Measurements from ENCODE around the gene PYGO1. TPM values are rescaled to one million over a fixed set of nuclear protein-coding genes. Genes with fewer than 3 reads are reported as not detected.

The PYGO1 gene
- total RNA-seq, 1 experiment from 2014 or later, result 8.9 TPM

DNA sequence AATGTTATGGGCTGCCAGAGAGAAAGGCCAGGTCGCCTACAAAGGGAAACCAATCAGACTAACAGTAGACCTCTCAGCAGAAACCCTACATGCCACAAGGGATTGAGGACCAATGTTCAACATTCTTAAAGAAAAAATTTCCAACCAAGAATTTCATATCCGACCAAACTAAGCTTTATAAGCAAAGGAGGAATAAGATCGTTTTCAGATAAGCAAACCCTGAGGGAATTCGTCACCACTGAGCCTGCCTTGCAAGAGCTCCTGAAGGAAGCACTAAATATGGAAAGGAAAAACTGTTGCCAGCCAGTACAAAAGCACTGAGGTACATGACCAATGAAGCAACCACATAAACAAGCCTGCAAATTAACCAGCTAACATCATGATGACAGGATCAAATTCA lies 33.1 kb downstream of the PYGO1 start:
- Histone ChIP-seq H3K4me1 (no peaks in the 10 kb centered on the region), H3K36me3 (ENCODE audit: control insufficient read depth, insufficient read depth, low read length) (no peaks in the 10 kb centered on the region), H3K4me3 (ENCODE audit: low read depth, low read length) (no peak overlapping the region), H3K9me3 (0 out of 2 replicates have a peak, but pooled peaks cover 4% of the 10 kb centered on the region), H3K27me3 (replicated peaks; ENCODE audit: control insufficient read depth, insufficient read depth, low read length) (no peaks in the 10 kb centered on the region)
- no peak overlapping the region for H3K4me3 Mint-ChIP-seq (ENCODE audit: unreplicated experiment)
- H3K4me1 Mint-ChIP-seq (ENCODE audit: low read depth, unreplicated experiment), result no peaks in the 10 kb centered on the region
- POLR2A ChIA-PET, result no interaction called here
- no peak for DNase-seq
- peaks cover 34% of the 10 kb centered on the region for H3K9me3 Mint-ChIP-seq (ENCODE audit: unreplicated experiment)
- no peaks in the 10 kb centered on the region for H3K27me3 Mint-ChIP-seq (ENCODE audit: insufficient read depth, unreplicated experiment)
- no peak overlapping the region for H3K27ac Mint-ChIP-seq (ENCODE audit: unreplicated experiment)
- TF ChIP-seq, protein P1, sequence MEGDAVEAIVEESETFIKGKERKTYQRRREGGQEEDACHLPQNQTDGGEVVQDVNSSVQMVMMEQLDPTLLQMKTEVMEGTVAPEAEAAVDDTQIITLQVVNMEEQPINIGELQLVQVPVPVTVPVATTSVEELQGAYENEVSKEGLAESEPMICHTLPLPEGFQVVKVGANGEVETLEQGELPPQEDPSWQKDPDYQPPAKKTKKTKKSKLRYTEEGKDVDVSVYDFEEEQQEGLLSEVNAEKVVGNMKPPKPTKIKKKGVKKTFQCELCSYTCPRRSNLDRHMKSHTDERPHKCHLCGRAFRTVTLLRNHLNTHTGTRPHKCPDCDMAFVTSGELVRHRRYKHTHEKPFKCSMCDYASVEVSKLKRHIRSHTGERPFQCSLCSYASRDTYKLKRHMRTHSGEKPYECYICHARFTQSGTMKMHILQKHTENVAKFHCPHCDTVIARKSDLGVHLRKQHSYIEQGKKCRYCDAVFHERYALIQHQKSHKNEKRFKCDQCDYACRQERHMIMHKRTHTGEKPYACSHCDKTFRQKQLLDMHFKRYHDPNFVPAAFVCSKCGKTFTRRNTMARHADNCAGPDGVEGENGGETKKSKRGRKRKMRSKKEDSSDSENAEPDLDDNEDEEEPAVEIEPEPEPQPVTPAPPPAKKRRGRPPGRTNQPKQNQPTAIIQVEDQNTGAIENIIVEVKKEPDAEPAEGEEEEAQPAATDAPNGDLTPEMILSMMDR (IDR thresholded peaks at IDR 0.05; ENCODE audit: insufficient read depth in 1 of 2, low read depth in 1 of 2, low read length in 1 of 2, severe bottlenecking in 1 of 2, unreplicated experiment in 1 of 2), result no peak
- intact Hi-C loops (cut with micrococcal nuclease; ENCODE audit: unreplicated experiment), result no loop called here
- CTCF ChIA-PET, result no interaction called here
- BruUV-seq (replicated peaks), result no TSS peak
- no peaks in the 10 kb centered on the region for H3K36me3 Mint-ChIP-seq (ENCODE audit: insufficient read depth, unreplicated experiment)

DNA sequence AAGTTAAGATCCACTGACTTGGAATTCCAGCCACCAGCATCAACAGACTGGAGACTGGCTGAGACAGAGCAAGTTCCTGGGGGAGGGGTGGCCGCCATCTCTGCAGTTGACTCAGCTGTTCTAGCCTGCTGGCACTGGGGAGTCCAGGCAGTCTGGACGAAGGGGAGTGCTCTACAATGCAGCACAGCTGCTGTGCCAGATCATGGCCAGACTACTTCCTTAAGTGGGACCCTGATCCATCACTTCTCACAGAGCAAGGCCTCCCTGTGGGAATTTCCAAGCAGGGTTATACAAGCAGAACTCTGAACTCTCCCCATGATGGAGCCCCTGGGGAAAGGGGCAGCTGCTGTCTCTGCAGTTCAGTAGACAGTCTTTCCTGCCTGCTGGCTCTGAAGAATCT lies 35.2 kb downstream of the PYGO1 start:
- intact Hi-C loops (cut with micrococcal nuclease; ENCODE audit: unreplicated experiment), result no loop called here
- Histone ChIP-seq H3K27me3 (replicated peaks; ENCODE audit: control insufficient read depth, insufficient read depth, low read length) (no peaks in the 10 kb centered on the region), H3K4me3 (ENCODE audit: low read depth, low read length) (no peak overlapping the region), H3K36me3 (ENCODE audit: control insufficient read depth, insufficient read depth, low read length) (no peaks in the 10 kb centered on the region), H3K4me1 (no peaks in the 10 kb centered on the region), H3K9me3 (0 out of 2 replicates have a peak, but pooled peaks cover 4% of the 10 kb centered on the region)
- Mint-ChIP-seq H3K27me3 (ENCODE audit: insufficient read depth, unreplicated experiment) (no peaks in the 10 kb centered on the region), H3K36me3 (ENCODE audit: insufficient read depth, unreplicated experiment) (no peaks in the 10 kb centered on the region), H3K9me3 (ENCODE audit: unreplicated experiment) (peaks cover 34% of the 10 kb centered on the region), H3K4me3 (ENCODE audit: unreplicated experiment) (no peak overlapping the region), H3K27ac (ENCODE audit: unreplicated experiment) (no peak overlapping the region), H3K4me1 (ENCODE audit: low read depth, unreplicated experiment) (no peaks in the 10 kb centered on the region)
- CTCF ChIA-PET, result no interaction called here
- DNase-seq, result no peak
- TF ChIP-seq, protein P1 (IDR thresholded peaks at IDR 0.05; ENCODE audit: insufficient read depth in 1 of 2, low read depth in 1 of 2, low read length in 1 of 2, severe bottlenecking in 1 of 2, unreplicated experiment in 1 of 2), result no peak
- POLR2A ChIA-PET, result no interaction called here
- no TSS peak for BruUV-seq (replicated peaks)

DNA sequence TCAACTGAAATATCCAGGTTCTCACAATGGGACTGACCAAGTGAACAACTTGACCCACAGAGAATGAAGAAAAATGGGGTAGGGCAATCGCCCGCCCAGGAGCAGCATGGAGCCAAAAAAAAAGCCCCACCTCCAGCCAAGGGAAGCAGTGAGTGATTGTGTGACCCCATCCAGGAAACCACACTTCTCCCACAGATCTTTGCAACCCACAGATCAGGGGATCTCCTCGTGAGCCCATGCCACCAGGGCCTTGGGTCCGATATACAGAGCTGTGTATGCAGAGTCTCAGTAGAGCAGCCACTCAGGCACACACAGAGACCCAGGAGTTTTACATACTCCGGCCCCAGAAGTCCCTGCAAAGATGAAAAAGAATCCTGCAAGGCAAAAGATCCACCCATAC lies 35.7 kb downstream of the PYGO1 start:
- ChIA-PET CTCF (no interaction called here), POLR2A (no interaction called here)
- Mint-ChIP-seq H3K4me1 (ENCODE audit: low read depth, unreplicated experiment) (no peaks in the 10 kb centered on the region), H3K36me3 (ENCODE audit: insufficient read depth, unreplicated experiment) (no peaks in the 10 kb centered on the region), H3K27me3 (ENCODE audit: insufficient read depth, unreplicated experiment) (no peaks in the 10 kb centered on the region), H3K4me3 (ENCODE audit: unreplicated experiment) (no peak overlapping the region), H3K9me3 (ENCODE audit: unreplicated experiment) (peaks cover 34% of the 10 kb centered on the region), H3K27ac (ENCODE audit: unreplicated experiment) (no peak overlapping the region)
- DNase-seq, result no peak
- Histone ChIP-seq H3K4me1 (no peaks in the 10 kb centered on the region), H3K9me3 (0 out of 2 replicates have a peak, but pooled peaks cover 4% of the 10 kb centered on the region), H3K4me3 (ENCODE audit: low read depth, low read length) (no peak overlapping the region), H3K27me3 (replicated peaks; ENCODE audit: control insufficient read depth, insufficient read depth, low read length) (no peaks in the 10 kb centered on the region), H3K36me3 (ENCODE audit: control insufficient read depth, insufficient read depth, low read length) (no peaks in the 10 kb centered on the region)
- intact Hi-C loops (cut with micrococcal nuclease; ENCODE audit: unreplicated experiment), result no loop called here
- TF ChIP-seq, protein P1 (IDR thresholded peaks at IDR 0.05; ENCODE audit: insufficient read depth in 1 of 2, low read depth in 1 of 2, low read length in 1 of 2, severe bottlenecking in 1 of 2, unreplicated experiment in 1 of 2), result no peak
- BruUV-seq (replicated peaks), result no TSS peak
